K562 (cell line): Measurements from ENCODE around the gene SLC9C2. TPM values are rescaled to one million over a fixed set of nuclear protein-coding genes. Genes with fewer than 3 reads are reported as not detected.
A peak's percentile ranks its signal among the peaks of the same experiment; 100 is the strongest.

Source experiments
- ATAC-seq: fragments of 200-7000 bp; cut with Tn5 transposase; 3 replicates; pipeline ENCODE4 v1.9.1; 2020; ENCODE audit warnings: moderate library complexity
- BruUV-seq: library from RNA; stranded (reverse); fragments of 400-500 nt; replicated peaks from 2 replicates; lab custom pipeline; 2021; lab: Mats Ljungman, UMichigan
- CTCF ChIA-PET: fragments of 300-600 bp; formaldehyde crosslinking; extraction: SDS; loops from one replicate; lab custom pipeline; 2021; ENCODE audit warnings: low intra/inter-chr PET ratio; lab: Yijun Ruan, JAX
- POLR2A ChIA-PET: fragments of 300-600, 350-650 bp; sonication (Branson Sonifier 250); formaldehyde crosslinking; extraction: SDS; loops from one replicate; lab custom pipeline; 2021; ENCODE audit warnings: antibody characterized with exemption, inconsistent platforms; lab: Yijun Ruan, JAX
- DNase-seq, 4 experiments: peaks; one replicate each; pipeline versions ENCODE4 v3.0.0 to v3.0.0-alpha.2; 2011 to 2018; ENCODE audit warnings: low spot score in 3 of 4, mixed read lengths in 3 of 4; ENCODE audit errors: extremely low read depth in 1 of 4
- FAIRE-seq: peaks from 2 replicates; lab custom pipeline; 2011; peaks lifted over from hg19 to GRCh38; lab: Jason Lieb, UNC
- H2AFZ ChIP-seq: 2 replicates; pipeline ENCODE4 v1.6.0; 2011; ENCODE audit warnings: low read depth, low read length, control low read depth, inconsistent platforms
- H3K27ac ChIP-seq: fragments of 200-600 bp; 3 replicates; pipeline ENCODE4 v1.8.0; 2011; ENCODE audit warnings: low read depth, mild to moderate bottlenecking, control low read depth, inconsistent platforms, low read length, moderate library complexity, mixed read lengths; ENCODE audit errors: extremely low read depth
- H3K27me3 ChIP-seq, 2 experiments: fragments of 300-600 bp in 1 of 2; 2 replicates in 1 of 2; 3 replicates in 1 of 2; pipeline versions ENCODE4 v1.6.0 to v1.8.0; 2011; ENCODE audit warnings: inconsistent platforms in 2 of 2, low read length in 2 of 2, mild to moderate bottlenecking in 1 of 2, mixed read lengths in 1 of 2, moderate library complexity in 1 of 2; ENCODE audit not compliant: control insufficient read depth in 2 of 2, insufficient read depth in 2 of 2
- H3K36me3 ChIP-seq: fragments of 300-600 bp; 3 replicates; pipeline ENCODE4 v1.8.0; 2011; ENCODE audit warnings: mild to moderate bottlenecking, low read length, inconsistent platforms; ENCODE audit not compliant: control insufficient read depth, insufficient read depth
- H3K4me1 ChIP-seq, 2 experiments: fragments of 200-600 bp in 1 of 2; replicated peaks in 1 of 2; 2 replicates in 1 of 2; 3 replicates in 1 of 2; pipeline versions ENCODE4 v1.5.1 to v1.8.0; 2011; ENCODE audit warnings: inconsistent platforms in 2 of 2, low read length in 2 of 2, mild to moderate bottlenecking in 1 of 2, mixed read lengths in 1 of 2, moderate library complexity in 1 of 2; ENCODE audit not compliant: control insufficient read depth in 2 of 2, insufficient read depth in 2 of 2
- H3K4me2 ChIP-seq: 2 replicates; pipeline ENCODE4 v1.6.1; 2011; ENCODE audit warnings: low read length, control low read depth, inconsistent platforms, mixed read lengths; ENCODE audit not compliant: insufficient read depth
- H3K4me3 ChIP-seq: fragments of 200-600 bp; sonication (generic), shearing (Covaris generic); 2 replicates; pipeline ENCODE4 v1.5.1; 2016; ENCODE audit warnings: control low read depth, inconsistent platforms
- H3K79me2 ChIP-seq: fragments of 200-600 bp; 3 replicates; pipeline ENCODE4 v1.8.0; 2011; ENCODE audit warnings: low read length, inconsistent platforms; ENCODE audit not compliant: control insufficient read depth, insufficient read depth
- H3K9ac ChIP-seq, 2 experiments: 2 replicates each; pipeline versions ENCODE4 v1.6.0 to v1.6.1; 2011; ENCODE audit warnings: low read depth in 2 of 2, low read length in 2 of 2, control low read depth in 1 of 2, inconsistent platforms in 1 of 2, mild to moderate bottlenecking in 1 of 2, mixed read lengths in 1 of 2; ENCODE audit not compliant: insufficient read depth in 1 of 2
- H3K9me1 ChIP-seq: one replicate; pipeline ENCODE4 v1.6.0; 2011; ENCODE audit warnings: inconsistent platforms, mild to moderate bottlenecking, low read length, moderate library complexity; ENCODE audit not compliant: control insufficient read depth, insufficient read depth
- H3K9me3 ChIP-seq: replicated peaks from 2 replicates; pipeline ENCODE4 v1.5.1; 2011; ENCODE audit warnings: low read depth, low read length, inconsistent platforms; ENCODE audit not compliant: control insufficient read depth, insufficient read depth
- H4K20me1 ChIP-seq: replicated peaks from 2 replicates; pipeline ENCODE4 v1.6.1; 2011; ENCODE audit warnings: low read length, inconsistent platforms, mixed read lengths; ENCODE audit not compliant: control insufficient read depth, insufficient read depth
- C11orf30 ChIP-seq: fragments of 450-650 bp; IDR thresholded peaks from 2 replicates; pipeline ENCODE4 v1.6.1; 2016; ENCODE audit warnings: low read depth, mild to moderate bottlenecking
- FOXA3 ChIP-seq, 2 experiments: fragments of 450-650 bp in 1 of 2; sonication (generic) in 1 of 2; formaldehyde crosslinking; IDR thresholded peaks in 1 of 2; conservative IDR thresholded peaks in 1 of 2; 2 replicates each; pipeline versions ENCODE4 v1.4.0 to v1.8.0; 2020 to 2022; ENCODE audit warnings: mild to moderate bottlenecking in 2 of 2, missing genetic modification reagents in 1 of 2
- FOXJ2 ChIP-seq: fragments of 200-800 bp; sonication (Bioruptor generic); IDR thresholded peaks from 2 replicates; pipeline ENCODE4 v1.6.1; 2016; ENCODE audit warnings: missing genetic modification characterization, missing compliant biosample characterization
- KAT8 ChIP-seq: fragments of 450-650 bp; IDR thresholded peaks from 2 replicates; pipeline ENCODE4 v1.6.1; 2016; ENCODE audit warnings: low read depth, mild to moderate bottlenecking
- MAFF ChIP-seq: IDR thresholded peaks from 2 replicates; pipeline ENCODE4 v1.6.1; 2012; ENCODE audit warnings: low read length, improper control_type of control experiment
- MAFG ChIP-seq: fragments of 450-650 bp; conservative IDR thresholded peaks from 2 replicates; pipeline ENCODE4 v1.6.1; 2016; ENCODE audit warnings: missing genetic modification characterization, missing compliant biosample characterization
- MAFK ChIP-seq: IDR thresholded peaks from 2 replicates; pipeline ENCODE4 v1.6.1; 2011; ENCODE audit warnings: low read length, improper control_type of control experiment
- MYNN ChIP-seq, 2 experiments: sonication (generic); formaldehyde crosslinking in 1 of 2; IDR thresholded peaks; 2 replicates each; pipeline versions ENCODE4 v1.5.0 to v1.6.1; 2016 to 2020; ENCODE audit warnings: antibody characterized with exemption in 1 of 2, missing genetic modification reagents in 1 of 2
- NFE2 ChIP-seq: IDR thresholded peaks from 2 replicates; pipeline ENCODE4 v1.6.1; 2014; ENCODE audit warnings: antibody characterized with exemption, low read depth
- NR4A1 ChIP-seq, 2 experiments: fragments of 250-450 bp in 1 of 2; fragments of 450-650 bp in 1 of 2; sonication (Bioruptor Pico) in 1 of 2; IDR thresholded peaks; 2 replicates each; pipeline versions ENCODE4 v1.4.0 to v1.6.1; 2016 to 2020; ENCODE audit warnings: mild to moderate bottlenecking in 2 of 2, missing compliant biosample characterization in 1 of 2, missing genetic modification characterization in 1 of 2, moderate library complexity in 1 of 2
- POLR2H ChIP-seq: IDR thresholded peaks from 2 replicates; pipeline ENCODE4 v1.6.1; 2016; ENCODE audit warnings: missing genetic modification characterization, low read depth, mild to moderate bottlenecking, control low read depth, missing compliant biosample characterization, moderate library complexity
- POLR3A ChIP-seq: IDR thresholded peaks from 2 replicates; pipeline ENCODE4 v1.6.1; 2011; ENCODE audit warnings: borderline replicate concordance, mild to moderate bottlenecking, moderate library complexity; ENCODE audit not compliant: insufficient read length, insufficient read depth; ENCODE audit errors: extremely low read depth
- SMARCA5 ChIP-seq: fragments of 450-650 bp; IDR thresholded peaks from 2 replicates; pipeline ENCODE4 v1.6.1; 2016
- SREBF2 ChIP-seq: sonication (generic); formaldehyde crosslinking; IDR thresholded peaks from 2 replicates; pipeline ENCODE4 v1.4.0; 2020; ENCODE audit warnings: mild to moderate bottlenecking, missing genetic modification reagents
- TAF7 ChIP-seq: fragments of 450-650 bp; IDR thresholded peaks from 2 replicates; pipeline ENCODE4 v1.6.1; 2016; ENCODE audit warnings: missing genetic modification characterization, missing compliant biosample characterization
- TEAD2 ChIP-seq: fragments of 450-650 bp; IDR thresholded peaks from 2 replicates; pipeline ENCODE4 v1.6.1; 2016; ENCODE audit warnings: missing genetic modification characterization, control low read depth, missing compliant biosample characterization
- YBX1 ChIP-seq: fragments of 450-650 bp; IDR thresholded peaks from 2 replicates; pipeline ENCODE4 v1.7.1; 2016; ENCODE audit warnings: mild to moderate bottlenecking
- ZFP30 ChIP-seq: fragments of 250-450 bp; sonication (Bioruptor Pico); IDR thresholded peaks from 2 replicates; pipeline ENCODE4 v1.8.0; 2022; ENCODE audit warnings: moderate library complexity, mild to moderate bottlenecking, inconsistent platforms, borderline replicate concordance
- ZNF212 ChIP-seq: fragments of 450-650 bp; formaldehyde crosslinking; IDR thresholded peaks from 2 replicates; pipeline ENCODE4 v1.4.0; 2020; ENCODE audit warnings: mild to moderate bottlenecking
- ZNF408 ChIP-seq: fragments of 250-450 bp; sonication (Bioruptor Pico); IDR thresholded peaks from 2 replicates; pipeline ENCODE4 v1.4.0; 2020; ENCODE audit warnings: low read depth, mild to moderate bottlenecking, moderate library complexity
- ZNF583 ChIP-seq: fragments of 250-450 bp; sonication (Bioruptor Pico); IDR thresholded peaks from 2 replicates; pipeline ENCODE4 v1.4.0; 2020
- ZNF77 ChIP-seq: fragments of 250-450 bp; sonication (Bioruptor Pico); IDR thresholded peaks from 2 replicates; pipeline ENCODE4 v1.5.0; 2020
- ZZZ3 ChIP-seq: fragments of 450-650 bp; IDR thresholded peaks from 2 replicates; pipeline ENCODE4 v1.6.1; 2016; ENCODE audit warnings: antibody characterized with exemption, mild to moderate bottlenecking, moderate library complexity
- WGBS: fragments of 100-300 bp; shearing (Covaris generic); methylation state at CpG from one replicate; pipeline ENCODE4 v1.1.6; 2016; ENCODE audit warnings: low coverage, mixed read lengths; ENCODE audit not compliant: insufficient coverage; ENCODE audit errors: missing lambda C conversion rate; 5-methylcytosine and 5-hydroxymethylcytosine counted together
- in situ Hi-C: fragments of 300-500 bp; cut with MboI; formaldehyde crosslinking; loops from 4 replicates; pipeline ENCODE4 v1.15.0; 2018; ENCODE audit warnings: inconsistent platforms, mixed read lengths
- intact Hi-C: fragments of 100-400 bp; cut with micrococcal nuclease; formaldehyde crosslinking; loops from 2 replicates; pipeline ENCODE4 v1.14.2; 2022
- polyA plus RNA-seq, 8 experiments: library from polyadenylated mRNA; depleted of rRNA in 4 of 8; stranded (reverse) in 5 of 8; unstranded in 3 of 8; fragments of >200 nt; fragmentation: Nextera tagmentation in 2 of 8; fragmentation: Illumina TruSeq in 1 of 8; extraction: Ambion mirVana in 2 of 8; extraction: Trizol in 1 of 8; gene quantifications; 2 replicates each; pipeline versions ENCODE4 v1.2.1 to v1.2.3, GENCODE V29; 2011 to 2014; ENCODE audit warnings: inconsistent platforms in 1 of 8, missing spikeins in 1 of 8
- total RNA-seq, 7 experiments: library from RNA; depleted of rRNA in 6 of 7; stranded (reverse); fragments of >200 nt in 6 of 7; fragmentation: Illumina TruSeq in 2 of 7; extraction: Trizol in 2 of 7; gene quantifications; 2 replicates each; pipeline versions ENCODE4 v1.2.1 to v1.2.3, GENCODE V29; 2011 to 2021; ENCODE audit warnings: low replicate concordance in 1 of 7
- TF ChIP-seq, protein P1 (sequence below): fragments of 250-450 bp; sonication (Bioruptor Pico); IDR thresholded peaks from 2 replicates; pipeline ENCODE4 v1.9.0; 2021; ENCODE audit warnings: mild to moderate bottlenecking

SLC9C2 gene
- total and polyA plus RNA-seq, 9 of the 15 experiments (the other 6 are each of a cell fraction or from before 2014, with no cell fraction given), result 0.11 to 0.22 (median 0.15) TPM; not detected in 5

DNA sequence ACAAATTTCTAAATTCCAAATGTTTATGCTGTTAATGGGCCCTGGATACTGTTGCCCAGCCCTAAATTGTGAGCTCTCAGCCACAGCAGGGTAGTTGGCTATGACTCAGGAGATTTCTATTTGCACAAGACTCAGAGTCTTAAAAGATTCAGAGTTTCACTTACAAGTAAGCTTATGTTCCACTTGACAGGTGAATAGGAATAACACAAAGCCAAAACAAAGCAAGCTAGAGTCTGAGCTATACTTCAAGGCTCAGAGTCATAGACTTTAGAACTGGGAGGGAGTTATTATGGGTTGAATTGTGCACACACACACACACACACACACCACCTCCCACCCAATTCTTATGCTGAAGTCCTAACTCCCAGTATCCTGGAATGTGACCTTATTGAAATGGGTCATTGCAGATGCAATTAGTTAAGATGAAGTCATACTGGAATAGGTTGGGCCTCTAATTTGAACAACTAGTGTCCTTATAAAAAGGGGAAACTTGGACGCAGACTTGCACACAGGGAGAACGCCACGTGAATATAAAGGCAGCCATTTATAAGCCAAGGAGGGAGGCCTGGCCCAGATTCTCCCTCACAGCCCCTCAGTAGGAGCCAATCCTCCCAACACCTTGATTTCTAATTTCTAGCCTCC is 95.5 kb downstream of the SLC9C2 start:
- ATAC-seq (peak; percentile 50), FAIRE-seq (peak; percentile 6), DNase-seq (no peak)
- Histone ChIP-seq H3K27me3 (no peaks in the 10 kb centered on the region), H3K4me2 (no peak overlapping the region), H4K20me1 (no peaks in the 10 kb centered on the region), H3K9ac (no peak overlapping the region), H3K4me3 (no peak overlapping the region), H3K36me3 (no peaks in the 10 kb centered on the region; the same call in 2 of the 3 replicates), H3K79me2 (no peaks in the 10 kb centered on the region), H3K4me1 (peaks cover 0 to 9% of the 10 kb centered on the region in 2 experiments; a peak in 2 of 5 replicates), H2AFZ (0 out of 2 replicates have a peak overlapping the region, but pooled peaks have one; percentile 18), H3K9me1 (no peaks in the 10 kb centered on the region), H3K27ac (no peak overlapping the region), H3K9me3 (no peaks in the 10 kb centered on the region)
- BruUV-seq, result no TSS peak
- POLR2A ChIA-PET, result interaction anchor here (0.8 to 1.1 kb wide), 3 partner anchors 11 to 29 kb away, joined by 3 to 5 read pairs (median 5); no protein-coding TSS in a partner anchor
- in situ Hi-C loops, result no loop called here
- CTCF ChIA-PET, result no interaction called here
- intact Hi-C loops, result no loop called here
- WGBS, result 44% methylated on average over 3 of the region's 3 CpGs
- peak; percentile 52; the same call in 1 of the 2 replicates for TF ChIP-seq MAFG (tag)
- TF ChIP-seq MYNN (IDR thresholded peaks at IDR 0.05), result no peak
- TF ChIP-seq MYNN (CRISPR knock-in tag; IDR thresholded peaks at IDR 0.05), result no peak
- TF ChIP-seq ZNF583 (CRISPR knock-in tag), result no peak
- TF ChIP-seq MAFF, result peak; percentile 53
- TF ChIP-seq FOXA3 (CRISPR knock-in tag; conservative IDR thresholded peaks at IDR 0.05 in 1 of 2, IDR thresholded peaks at IDR 0.05 in 1 of 2), result 0 out of 4 replicates have a peak, but pooled peaks of 1 of the 2 experiments have one; percentile 22
- TF ChIP-seq MAFK, result peak; percentile 62
- TF ChIP-seq SREBF2 (CRISPR knock-in tag), result no peak
- TF ChIP-seq ZNF408, result no peak
- no peak for TF ChIP-seq ZFP30 (CRISPR knock-in tag)
- no peak for TF ChIP-seq KAT8
- TF ChIP-seq TAF7, result no peak
- TF ChIP-seq FOXJ2 (tag), result 0 out of 2 replicates have a peak, but pooled peaks have one; percentile 45
- TF ChIP-seq POLR2H (tag), result no peak
- no peak; the same call in 1 of the 2 replicates for TF ChIP-seq TEAD2 (tag)
- no peak for TF ChIP-seq POLR3A
- no peak for TF ChIP-seq NR4A1 (CRISPR knock-in tag; IDR thresholded peaks at IDR 0.05)
- no peak for TF ChIP-seq NR4A1 (tag; IDR thresholded peaks at IDR 0.05)
- peak; percentile 69 for TF ChIP-seq C11orf30
- TF ChIP-seq, protein P1, sequence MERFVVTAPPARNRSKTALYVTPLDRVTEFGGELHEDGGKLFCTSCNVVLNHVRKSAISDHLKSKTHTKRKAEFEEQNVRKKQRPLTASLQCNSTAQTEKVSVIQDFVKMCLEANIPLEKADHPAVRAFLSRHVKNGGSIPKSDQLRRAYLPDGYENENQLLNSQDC, result no peak
- TF ChIP-seq ZZZ3, result no peak
- TF ChIP-seq ZNF212 (CRISPR knock-in tag), result no peak
- TF ChIP-seq YBX1, result no peak
- peak; percentile 71 for TF ChIP-seq NFE2
- TF ChIP-seq ZNF77 (CRISPR knock-in tag), result no peak
- TF ChIP-seq SMARCA5, result no peak
